Fibroblast of lung (primary cell): ENCODE data around the gene TMEM26. TPM values are rescaled to one million over a fixed set of nuclear protein-coding genes. Genes with fewer than 3 reads are reported as not detected.

ENCODE experiments used
- DNase-seq, 2 donors: peaks; one replicate each; pipeline versions ENCODE4 v3.0.0 to v3.0.0-alpha.2; 2010; ENCODE audit warnings: low read depth in 2 of 2
- H2AFZ ChIP-seq: 2 replicates; pipeline ENCODE4 v1.5.1; 2012; ENCODE audit warnings: low read length, control low read depth, inconsistent platforms
- H3K27ac ChIP-seq: 2 replicates; pipeline ENCODE4 v1.5.1; 2011; ENCODE audit warnings: low read length, control low read depth; ENCODE audit not compliant: insufficient read depth
- H3K27me3 ChIP-seq: 2 replicates; pipeline ENCODE4 v1.5.1; 2011; ENCODE audit warnings: mild to moderate bottlenecking, low read length; ENCODE audit not compliant: control insufficient read depth, insufficient read depth
- H3K36me3 ChIP-seq: 2 replicates; pipeline ENCODE4 v1.5.1; 2011; ENCODE audit warnings: low read length; ENCODE audit not compliant: control insufficient read depth, insufficient read depth
- H3K4me1 ChIP-seq: 2 replicates; pipeline ENCODE4 v1.5.1; 2011; ENCODE audit warnings: low read length; ENCODE audit not compliant: control insufficient read depth, insufficient read depth; ENCODE audit errors: extremely low read depth
- H3K4me2 ChIP-seq: 2 replicates; pipeline ENCODE4 v1.5.1; 2011; ENCODE audit warnings: low read length, control low read depth; ENCODE audit not compliant: insufficient read depth; ENCODE audit errors: extremely low read depth
- H3K4me3 ChIP-seq, 4 experiments: fragments of 200-600 bp in 1 of 4; sonication (generic) in 1 of 4; replicated peaks in 1 of 4; 2 replicates each; pipeline ENCODE4 v1.5.1; 2011 to 2016; ENCODE audit warnings: low read length in 4 of 4, low read depth in 3 of 4, mild to moderate bottlenecking in 3 of 4, control low read depth in 2 of 4, inconsistent platforms in 1 of 4, mixed read lengths in 1 of 4; ENCODE audit not compliant: insufficient read depth in 1 of 4; ENCODE audit errors: control extremely low read depth in 1 of 4
- H3K79me2 ChIP-seq: 2 replicates; pipeline ENCODE4 v1.5.1; 2012; ENCODE audit warnings: mild to moderate bottlenecking, low read length, inconsistent platforms; ENCODE audit not compliant: control insufficient read depth, insufficient read depth
- H3K9ac ChIP-seq: 2 replicates; pipeline ENCODE4 v1.5.1; 2011; ENCODE audit warnings: mild to moderate bottlenecking, low read length, control low read depth; ENCODE audit not compliant: insufficient read depth
- H3K9me3 ChIP-seq: 2 replicates; pipeline ENCODE4 v1.5.1; 2012; ENCODE audit warnings: low read depth, low read length; ENCODE audit not compliant: control insufficient read depth, insufficient read depth
- H4K20me1 ChIP-seq: 2 replicates; pipeline ENCODE4 v1.5.1; 2011; ENCODE audit warnings: low read length; ENCODE audit not compliant: control insufficient read depth, insufficient read depth; ENCODE audit errors: extremely low read depth
- EZH2 ChIP-seq: IDR thresholded peaks from 2 replicates; pipeline ENCODE4 v1.5.1; 2012; ENCODE audit warnings: low read length, control low read depth, mild to moderate bottlenecking; ENCODE audit errors: missing control alignments
- polyA plus RNA-seq, 2 donors: library from polyadenylated mRNA; depleted of rRNA in 1 of 2; stranded (reverse) in 1 of 2; unstranded in 1 of 2; fragments of >200 nt; gene quantifications; 2 replicates each; pipeline ENCODE4 v1.2.1, GENCODE V29; 2011 to 2012; ENCODE audit warnings: missing spikeins in 1 of 2
- total RNA-seq: library from RNA; depleted of rRNA; stranded (reverse); fragments of >200 nt; gene quantifications from 2 replicates; pipeline ENCODE4 v1.2.1, GENCODE V29; 2014
- TF ChIP-seq, protein P1 (sequence below), 2 donors: IDR thresholded peaks in 1 of 2; conservative IDR thresholded peaks in 1 of 2; 1 replicate in 1 of 2; 2 replicates in 1 of 2; pipeline ENCODE4 v1.5.1; 2011 to 2012; ENCODE audit warnings: low read length in 2 of 2, control low read depth in 1 of 2, inconsistent platforms in 1 of 2, low read depth in 1 of 2, mild to moderate bottlenecking in 1 of 2

Gene TMEM26
- total and polyA plus RNA-seq, 2 donors (not counting 1 experiment from before 2014, with no cell fraction given), result 1.4 to 2.3 TPM

DNA sequence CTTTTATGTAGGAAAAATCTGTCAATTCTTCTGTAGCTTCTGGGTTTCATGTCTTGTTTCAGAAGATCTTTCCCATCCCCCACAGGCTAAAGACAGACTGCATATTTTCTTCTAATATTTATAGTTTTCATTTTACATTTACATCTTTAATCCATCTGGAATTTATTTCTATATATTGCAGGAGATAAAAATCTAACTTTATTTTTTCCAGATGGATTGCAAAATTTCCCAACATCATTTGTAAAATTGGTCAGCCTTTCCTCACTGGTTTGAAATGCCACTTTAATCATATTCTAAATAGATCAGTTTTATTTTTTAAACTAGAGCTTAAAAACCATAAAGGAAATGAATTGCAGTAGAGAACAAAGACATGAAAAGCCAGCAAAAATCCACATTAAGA, 46.9 kb downstream of the TMEM26 start:
- peaks cover 2% of the 10 kb centered on the region for H3K4me1 ChIP-seq
- no peak overlapping the region for H2AFZ ChIP-seq
- H4K20me1 ChIP-seq, result no peaks in the 10 kb centered on the region
- no peak overlapping the region for H3K27ac ChIP-seq
- no peak overlapping the region for H3K9ac ChIP-seq
- no peaks in the 10 kb centered on the region for H3K79me2 ChIP-seq
- no peak overlapping the region for H3K4me3 ChIP-seq
- H3K27me3 ChIP-seq, result no peaks in the 10 kb centered on the region
- no peak overlapping the region for H3K4me2 ChIP-seq
- no peaks in the 10 kb centered on the region for H3K9me3 ChIP-seq
- no peaks in the 10 kb centered on the region for H3K36me3 ChIP-seq
- TF ChIP-seq EZH2, result no peak
- TF ChIP-seq, protein P1, sequence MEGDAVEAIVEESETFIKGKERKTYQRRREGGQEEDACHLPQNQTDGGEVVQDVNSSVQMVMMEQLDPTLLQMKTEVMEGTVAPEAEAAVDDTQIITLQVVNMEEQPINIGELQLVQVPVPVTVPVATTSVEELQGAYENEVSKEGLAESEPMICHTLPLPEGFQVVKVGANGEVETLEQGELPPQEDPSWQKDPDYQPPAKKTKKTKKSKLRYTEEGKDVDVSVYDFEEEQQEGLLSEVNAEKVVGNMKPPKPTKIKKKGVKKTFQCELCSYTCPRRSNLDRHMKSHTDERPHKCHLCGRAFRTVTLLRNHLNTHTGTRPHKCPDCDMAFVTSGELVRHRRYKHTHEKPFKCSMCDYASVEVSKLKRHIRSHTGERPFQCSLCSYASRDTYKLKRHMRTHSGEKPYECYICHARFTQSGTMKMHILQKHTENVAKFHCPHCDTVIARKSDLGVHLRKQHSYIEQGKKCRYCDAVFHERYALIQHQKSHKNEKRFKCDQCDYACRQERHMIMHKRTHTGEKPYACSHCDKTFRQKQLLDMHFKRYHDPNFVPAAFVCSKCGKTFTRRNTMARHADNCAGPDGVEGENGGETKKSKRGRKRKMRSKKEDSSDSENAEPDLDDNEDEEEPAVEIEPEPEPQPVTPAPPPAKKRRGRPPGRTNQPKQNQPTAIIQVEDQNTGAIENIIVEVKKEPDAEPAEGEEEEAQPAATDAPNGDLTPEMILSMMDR (conservative IDR thresholded peaks at IDR 0.05 in 1 of 2, IDR thresholded peaks at IDR 0.05 in 1 of 2; ENCODE audit: low read depth in 1 of 2, low read length in 2 of 2), result no peak
- DNase-seq, result no peak

DNA sequence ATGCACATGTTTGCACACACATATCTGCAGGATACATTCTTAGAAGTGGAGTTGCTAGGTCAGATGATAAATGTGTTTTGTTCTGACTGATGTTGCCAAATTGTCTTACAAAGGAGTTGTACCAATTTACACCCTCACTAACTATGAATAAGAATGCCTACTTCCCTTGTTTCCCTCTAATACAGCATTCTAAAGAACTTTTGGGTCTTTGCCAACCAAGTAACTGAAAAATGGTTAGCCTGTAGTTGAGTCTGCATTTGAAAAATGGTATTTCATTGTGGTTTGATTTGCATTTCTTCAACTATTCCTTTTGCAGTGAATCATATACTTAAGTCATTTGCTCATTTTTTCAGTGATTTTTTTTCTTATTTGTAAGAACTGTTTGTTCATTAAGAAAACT, 48.4 kb downstream of the TMEM26 start:
- TF ChIP-seq, protein P1 (conservative IDR thresholded peaks at IDR 0.05 in 1 of 2, IDR thresholded peaks at IDR 0.05 in 1 of 2; ENCODE audit: low read depth in 1 of 2, low read length in 2 of 2), result no peak
- TF ChIP-seq EZH2, result no peak
- Histone ChIP-seq H4K20me1 (no peaks in the 10 kb centered on the region), H3K79me2 (no peaks in the 10 kb centered on the region), H3K27me3 (no peaks in the 10 kb centered on the region), H3K4me3 (no peak overlapping the region), H3K27ac (no peak overlapping the region), H3K9ac (no peak overlapping the region), H3K4me1 (peaks cover 2% of the 10 kb centered on the region), H3K9me3 (no peaks in the 10 kb centered on the region), H3K36me3 (no peaks in the 10 kb centered on the region), H2AFZ (no peak overlapping the region), H3K4me2 (no peak overlapping the region)
- peak; percentile 73 to 93 for DNase-seq

DNA sequence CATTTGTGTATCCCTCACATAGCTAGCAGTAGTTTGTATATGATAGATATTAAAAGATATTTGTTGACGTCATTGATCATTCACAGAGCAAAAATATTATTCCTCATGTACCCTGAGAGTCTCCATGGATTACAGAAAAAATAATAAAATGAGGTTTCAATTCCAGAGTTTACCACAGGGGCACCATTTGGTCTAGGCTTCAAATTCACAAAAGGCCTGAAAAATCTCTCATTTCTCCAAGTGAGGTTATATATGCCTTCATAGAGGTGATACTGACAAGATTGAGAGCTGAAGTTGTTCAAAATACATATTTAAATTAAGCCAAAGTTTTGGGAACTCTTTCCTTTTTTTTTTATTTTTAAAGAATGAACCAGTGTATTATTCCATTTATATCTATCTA, 52.7 kb downstream of the TMEM26 start:
- Histone ChIP-seq H3K79me2 (no peaks in the 10 kb centered on the region), H3K9me3 (no peaks in the 10 kb centered on the region), H3K36me3 (no peaks in the 10 kb centered on the region), H3K27me3 (no peaks in the 10 kb centered on the region), H3K4me2 (no peak overlapping the region), H3K4me3 (no peak overlapping the region), H3K27ac (no peak overlapping the region), H4K20me1 (no peaks in the 10 kb centered on the region), H2AFZ (no peak overlapping the region), H3K4me1 (peaks cover 2% of the 10 kb centered on the region), H3K9ac (no peak overlapping the region)
- TF ChIP-seq, protein P1 (conservative IDR thresholded peaks at IDR 0.05 in 1 of 2, IDR thresholded peaks at IDR 0.05 in 1 of 2; ENCODE audit: low read depth in 1 of 2, low read length in 2 of 2), result peak in 1 of 2 donors; percentile 29
- TF ChIP-seq EZH2, result no peak
- DNase-seq, result no peak
